Measurements from ENCODE around the gene LDLRAD4.
"Not testable (repeated sequence)": the region's sequence is repeated elsewhere in the genome, so short reads cannot be mapped to it uniquely, and the experiment has no call there.

DNA sequence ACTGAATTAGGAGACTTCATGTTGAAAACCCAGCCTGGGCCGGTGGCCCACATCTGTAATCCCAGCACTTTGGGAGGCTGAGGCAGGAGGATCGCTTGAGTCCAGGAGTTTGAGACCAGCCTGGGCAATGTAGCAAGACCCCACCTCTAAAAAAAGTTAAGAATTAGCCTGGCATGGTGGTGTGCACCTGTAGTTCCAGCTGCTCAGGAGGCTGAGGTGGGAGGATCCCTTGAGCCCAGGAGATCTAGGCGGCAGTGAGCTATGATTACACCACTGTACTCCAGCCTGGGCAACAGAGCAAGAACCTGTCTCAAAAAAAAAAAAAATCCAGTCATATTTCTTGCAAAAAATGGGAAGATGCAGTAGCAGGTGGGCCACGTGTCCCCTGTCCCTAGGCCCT lies 257.8 kb downstream of the LDLRAD4 start:
- TF ChIP-seq CTCF (conservative IDR thresholded peaks at IDR 0.05); EZH2 (IDR thresholded peaks at IDR 0.05; ENCODE audit: low read depth): not testable (repeated sequence)

Data from PC-9 (cell line).